Pons (tissue), 1 donor: ENCODE data around the gene ANKRD31.

Experiments used
- DNase-seq: peaks from one replicate; pipeline ENCODE4 v3.0.0-alpha.2; 2016; ENCODE audit warnings: low spot score

ANKRD31 gene

DNA sequence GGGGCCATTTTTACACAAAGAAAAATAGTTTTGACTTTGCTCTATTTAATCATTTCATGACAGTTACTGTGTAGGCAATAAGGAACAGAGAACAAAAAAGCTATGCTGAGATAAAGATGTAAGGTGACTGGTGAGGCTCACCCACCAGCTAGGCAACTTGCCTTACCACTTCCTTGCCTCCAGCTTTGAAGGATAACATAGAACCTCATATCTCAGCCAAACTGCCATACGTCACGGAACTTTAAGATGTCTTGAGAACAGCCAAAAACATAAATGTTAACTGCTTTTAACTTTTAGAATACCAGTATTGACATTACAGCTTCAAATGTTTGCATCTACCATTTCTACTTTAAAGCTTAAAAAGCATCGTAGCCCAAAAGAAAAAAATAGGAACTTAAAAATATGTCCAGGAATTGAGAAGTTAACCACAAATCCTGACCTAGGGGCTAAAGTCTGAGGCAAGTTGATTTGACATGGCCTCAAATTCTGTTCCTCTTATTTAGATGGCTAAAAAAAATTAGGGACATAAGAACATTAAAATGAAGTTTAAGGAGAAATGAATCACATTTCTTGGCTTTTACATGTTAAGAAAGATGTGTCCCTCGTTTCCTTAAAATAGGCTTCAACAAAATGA, 176.6 kb downstream of the ANKRD31 start:
- no peak for DNase-seq

- no peak for DNase-seq
Observed at GRCh38 chr5:75058986-75059535, 177.6 kb downstream of the ANKRD31 start.

GRCh38 chr5:75057561-75057960, 179.1 kb downstream of the ANKRD31 start:
- DNase-seq: no peak

DNA sequence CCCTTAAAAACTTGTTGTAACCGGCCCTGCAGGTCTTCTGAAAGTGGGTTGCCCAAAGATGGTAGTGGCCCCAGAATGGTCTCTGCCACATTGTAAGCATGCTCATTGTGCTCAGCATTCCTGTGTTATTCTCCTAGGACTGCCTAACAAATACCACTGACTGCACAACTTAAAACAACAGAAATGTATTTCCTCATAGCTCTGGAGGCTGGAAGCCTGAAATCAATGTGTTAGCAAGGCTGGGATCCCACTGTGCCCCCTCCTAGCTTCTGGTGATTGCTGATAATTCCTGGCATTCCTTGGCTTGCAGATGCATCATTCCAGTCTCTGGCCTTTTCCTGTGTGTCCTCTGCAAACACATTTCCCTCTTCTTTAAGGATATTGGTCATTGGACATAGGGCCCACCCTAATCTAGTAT, 180.9 kb downstream of the ANKRD31 start:
- DNase-seq: no peak

- DNase-seq: no peak
Observed at GRCh38 chr5:75054134-75054930, 182.3 kb downstream of the ANKRD31 start.

DNA sequence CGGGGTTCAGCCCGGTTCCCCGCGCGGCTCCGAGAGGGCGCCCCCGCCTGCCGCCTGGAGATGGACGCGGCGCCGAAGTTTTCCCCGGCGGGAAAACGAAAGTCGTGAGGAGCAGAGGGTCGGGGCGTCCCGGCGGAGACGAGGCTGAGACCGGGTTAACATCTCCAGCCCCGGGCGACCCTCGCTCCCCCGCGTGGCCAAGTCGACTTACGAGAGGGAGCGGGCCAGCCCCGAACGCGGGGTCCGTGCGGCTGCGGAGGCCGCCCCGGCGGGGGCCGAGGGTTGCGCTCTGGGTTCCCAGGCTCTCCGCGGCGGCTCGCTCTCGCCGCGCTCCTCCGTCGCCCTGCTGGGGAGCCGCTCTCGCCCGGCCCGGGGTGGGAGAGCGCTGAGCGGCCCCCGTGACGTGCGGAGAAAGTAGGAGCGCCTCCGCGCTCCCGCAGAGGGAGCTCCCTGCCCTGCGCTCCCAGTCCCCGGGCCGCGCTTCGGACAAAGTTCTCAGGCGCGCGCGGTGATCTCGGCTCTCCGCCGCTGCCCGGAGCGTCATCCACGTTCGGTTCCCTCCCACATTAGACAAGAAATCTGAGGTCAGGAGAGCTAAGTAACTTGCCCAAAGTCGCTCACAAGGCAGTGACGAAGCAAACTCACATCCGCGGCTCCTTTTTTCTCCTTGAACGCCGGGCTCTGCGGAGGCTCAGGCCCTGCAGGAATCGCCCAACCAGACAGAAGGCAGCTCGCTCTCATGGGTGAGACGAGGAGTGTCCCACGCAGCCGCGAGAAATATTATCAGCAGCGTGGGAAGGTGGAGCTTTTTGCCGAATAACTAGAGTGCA, 183.2 kb downstream of the ANKRD31 start:
- no peak for DNase-seq

GRCh38 chr5:75053054-75053303, 183.7 kb downstream of the ANKRD31 start:
- no peak for DNase-seq

DNA sequence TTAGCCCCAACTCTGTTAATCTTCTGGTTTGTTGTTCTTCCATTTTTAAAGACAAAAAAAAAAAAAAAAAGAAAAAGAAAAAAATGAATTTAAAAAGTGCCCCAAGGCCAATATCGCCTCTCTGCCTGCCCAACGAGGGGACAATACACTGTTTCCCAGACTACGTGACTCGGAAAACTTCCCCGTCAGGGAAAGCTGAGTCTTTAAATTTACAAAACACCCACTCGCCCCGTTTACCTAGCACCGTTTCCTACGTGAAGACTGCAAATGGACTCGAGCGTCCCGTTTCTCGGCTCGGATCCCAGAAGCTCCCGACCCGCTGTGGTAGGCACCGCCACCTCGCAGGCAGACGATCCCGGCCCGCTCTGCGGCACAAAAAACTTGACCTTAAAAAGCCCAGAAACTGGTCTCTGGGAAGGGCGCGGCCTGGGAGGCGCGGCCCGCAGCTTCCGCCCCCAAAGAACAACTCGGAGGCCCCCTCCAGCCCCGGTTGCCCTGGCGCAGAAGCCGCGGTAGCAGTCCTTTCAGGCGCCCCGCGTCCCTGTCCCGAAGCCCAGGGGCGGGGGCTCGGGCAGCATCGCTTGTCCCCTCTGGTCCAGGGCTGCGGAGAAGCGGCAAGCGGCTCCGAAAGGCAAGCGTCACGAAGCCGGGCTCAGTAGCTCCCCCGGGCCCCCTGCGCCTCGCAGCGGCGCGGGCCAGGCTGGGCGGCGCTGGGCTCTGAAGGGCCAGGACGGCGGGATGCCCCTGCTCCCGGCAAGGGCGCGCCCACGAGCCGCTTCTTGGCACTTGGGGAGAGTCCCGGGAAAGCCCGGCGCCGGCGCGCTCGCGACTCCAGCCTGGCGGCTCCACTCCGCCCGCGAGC, 184.3 kb downstream of the ANKRD31 start, which contains the start of gene GCNT4:
GCNT4 (minus strand) TSS at position 367 of the 862 bp plus-strand sequence. CDS start 22,521 bp downstream, outside the sequence.
- DNase-seq: no peak

DNA sequence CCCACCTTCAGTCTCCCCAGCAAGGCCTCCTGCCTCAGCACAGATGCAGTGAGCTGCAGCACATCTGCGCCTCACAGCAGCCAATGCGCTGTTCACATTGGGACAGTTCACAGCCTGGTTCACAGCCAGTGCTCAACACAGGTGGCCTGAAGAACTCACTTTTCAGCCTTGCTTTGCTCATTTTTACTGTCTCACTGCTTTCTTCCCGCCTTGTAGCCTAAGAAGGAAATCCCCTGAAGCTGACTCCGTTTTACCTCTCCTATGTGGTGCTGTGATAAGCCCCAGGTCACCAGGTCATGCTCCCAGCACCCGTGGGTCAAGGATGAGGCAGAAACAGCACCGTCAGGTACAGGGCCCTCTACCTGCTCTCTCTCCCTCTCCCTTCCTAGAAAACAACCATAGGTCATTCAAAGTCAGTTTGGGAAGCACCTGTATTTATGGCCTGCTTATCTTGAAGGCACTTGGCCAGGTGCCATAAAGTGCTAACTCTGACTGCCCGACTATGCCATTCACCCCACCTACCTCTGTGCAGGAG, 185.4 kb downstream of the ANKRD31 start:
- no peak for DNase-seq

GRCh38 chr5:75050415-75050814, 186.3 kb downstream of the ANKRD31 start:
- no peak for DNase-seq

DNA sequence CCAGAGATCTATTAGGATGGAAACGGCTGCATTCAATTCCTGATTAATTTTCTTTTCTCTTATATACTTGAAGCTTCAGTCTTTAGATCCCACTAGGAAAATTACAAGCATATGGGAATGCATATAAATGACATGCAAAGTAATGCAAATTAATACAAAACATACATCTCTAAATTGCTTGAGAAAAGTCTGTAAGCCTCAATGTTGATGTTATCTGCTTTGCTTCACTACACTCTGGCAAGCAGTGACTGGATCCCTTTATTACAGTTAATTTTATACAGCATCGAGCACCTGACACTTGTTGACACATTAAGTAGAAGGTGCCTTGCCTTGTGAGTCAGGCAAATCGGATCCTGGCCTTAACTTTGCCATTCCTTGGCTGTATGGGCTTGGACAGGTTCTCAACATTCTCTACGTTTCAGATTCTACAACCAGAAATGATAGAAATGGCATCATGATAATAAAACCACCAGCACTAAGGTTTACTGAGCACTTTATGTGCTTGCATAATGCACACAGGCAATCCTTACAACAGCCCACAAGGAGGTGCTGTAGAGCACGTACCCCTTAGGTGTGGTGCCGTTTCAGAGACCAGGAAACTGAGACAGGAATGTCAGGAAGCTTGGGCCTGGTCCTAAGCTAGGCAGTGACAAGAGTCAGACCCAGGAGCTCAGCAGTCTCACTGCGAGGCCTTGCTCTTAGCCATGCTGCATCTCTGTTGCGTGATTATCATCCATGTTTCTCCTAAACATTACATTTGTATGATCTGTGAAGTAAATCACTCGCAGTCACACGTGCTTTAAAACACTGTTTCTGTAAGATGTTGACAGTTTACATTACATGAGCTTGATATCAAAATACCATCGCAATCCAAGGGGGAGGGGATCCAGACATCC, 187.0 kb downstream of the ANKRD31 start:
- no peak for DNase-seq

GRCh38 chr5:75048457-75048953, 188.2 kb downstream of the ANKRD31 start:
- DNase-seq: no peak

DNA sequence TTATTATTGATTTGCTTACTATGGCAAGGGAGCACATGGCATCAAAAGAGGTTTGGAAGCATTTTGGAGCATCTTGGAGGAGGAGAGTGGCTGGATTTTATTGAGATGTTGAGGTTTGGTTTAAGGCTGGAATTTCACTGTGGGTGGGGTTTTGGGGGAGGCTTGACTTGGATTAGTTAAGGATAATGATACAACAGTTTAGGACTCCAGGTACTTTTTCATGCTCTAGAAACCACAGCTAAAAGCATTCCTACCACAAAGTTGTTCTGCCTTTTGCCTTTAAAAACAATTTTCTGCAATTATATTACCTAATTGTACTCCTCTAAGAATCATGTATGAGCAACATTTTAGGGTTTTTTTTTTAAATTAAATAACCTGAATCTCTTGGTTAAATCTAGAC, 189.3 kb downstream of the ANKRD31 start:
- no peak for DNase-seq

- DNase-seq: no peak
Observed at GRCh38 chr5:75046366-75047142, 190.1 kb downstream of the ANKRD31 start.

GRCh38 chr5:75045071-75045470, 191.6 kb downstream of the ANKRD31 start:
- no peak for DNase-seq

GRCh38 chr5:75044406-75044805, 192.3 kb downstream of the ANKRD31 start:
- DNase-seq: peak; percentile 53

DNA sequence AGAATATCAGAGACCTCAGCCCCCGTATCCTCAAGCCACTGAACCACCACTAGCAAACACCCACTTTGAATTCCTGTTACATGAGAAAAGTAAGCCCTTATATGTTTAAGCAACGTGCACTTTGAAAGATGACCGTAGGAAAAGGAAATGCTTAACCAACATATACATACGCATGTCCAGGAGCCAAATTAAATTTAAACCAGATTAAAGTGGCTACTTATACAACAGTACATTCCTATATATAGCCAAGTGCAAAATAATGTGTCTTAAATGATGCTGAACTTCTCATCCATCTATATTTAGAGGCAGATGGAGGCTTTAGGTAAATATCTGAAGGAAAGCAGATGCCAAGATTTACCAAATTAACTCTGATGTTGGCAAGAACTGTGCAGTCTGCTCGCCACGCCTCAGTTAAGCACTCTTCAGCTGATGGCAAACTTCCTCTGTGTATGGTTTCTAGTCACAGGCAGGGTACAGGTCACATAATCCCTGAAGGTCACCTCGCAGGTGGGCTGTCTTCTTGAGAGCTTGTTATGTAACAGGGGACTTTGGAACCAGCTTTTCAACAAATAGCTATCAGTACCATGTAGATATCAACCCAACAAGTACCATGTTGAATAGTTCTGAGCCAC, 192.9 kb downstream of the ANKRD31 start:
- no peak for DNase-seq

GRCh38 chr5:75042522-75042921, 194.2 kb downstream of the ANKRD31 start:
- DNase-seq: no peak

DNA sequence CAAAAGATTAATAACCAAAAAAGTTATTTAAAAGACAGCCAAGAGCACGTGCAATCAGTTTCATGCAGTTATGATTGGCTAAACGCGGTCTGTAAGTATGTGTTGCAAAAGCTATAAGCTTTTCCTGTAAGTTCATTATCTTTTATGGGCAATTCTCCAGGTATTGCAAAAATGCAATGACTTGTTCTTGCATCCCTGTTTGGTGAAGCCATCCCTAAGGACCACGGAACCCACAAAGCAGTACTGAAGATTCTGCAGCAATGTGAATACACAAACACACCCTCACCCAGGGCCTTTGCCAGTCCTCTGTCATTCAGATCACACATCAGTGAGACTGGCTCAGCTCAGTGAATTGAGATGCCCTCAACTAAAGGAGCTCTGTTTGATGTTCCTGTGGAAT, 195.7 kb downstream of the ANKRD31 start:
- no peak for DNase-seq
